Measurements from ENCODE around the gene PARD3. TPM values are rescaled to one million over a fixed set of nuclear protein-coding genes. Genes with fewer than 3 reads are reported as not detected.

PARD3 gene
- polyA plus RNA-seq, 3 donors: 0.51 TPM; not detected in 2

GRCh38 chr10:34728361-34728760 lies 86.7 kb downstream of the PARD3 start:
- Mint-ChIP-seq H3K4me3 (no peak overlapping the region), H3K27me3 (ENCODE audit: low read depth in 3 of 3) (peaks cover 34 to 54% (median 42%) of the 10 kb centered on the region in 3 donors), H3K36me3 (no peaks in the 10 kb centered on the region), H3K4me1 (no peaks in the 10 kb centered on the region), H3K27ac (no peak overlapping the region), H3K9me3 (peaks cover 0 to 4% (median 0%) of the 10 kb centered on the region in 7 donors)
- no peaks in the 10 kb centered on the region for H3K79me2 ChIP-seq (ENCODE audit: insufficient read depth, low read length)
- intact Hi-C loops (cut with micrococcal nuclease): no loop called here
- no peak overlapping the region for H2AFZ ChIP-seq (ENCODE audit: insufficient read depth, low read depth, low read length, poor library complexity, severe bottlenecking)
- H3K27me3 ChIP-seq (ENCODE audit: control insufficient read depth in 2 of 2, insufficient read depth in 2 of 2, low read length in 2 of 2): peaks cover 8 to 13% of the 10 kb centered on the region in 2 donors
- H3K9ac ChIP-seq (ENCODE audit: insufficient read depth, low read length, poor library complexity, severe bottlenecking): no peak overlapping the region
- no peaks in the 10 kb centered on the region for H3K4me1 ChIP-seq (ENCODE audit: control insufficient read depth in 1 of 2, insufficient read depth in 2 of 2, low read length in 2 of 2)
- no CpG with 5 or more reads among the region's 1 CpG for WGBS (ENCODE audit: insufficient coverage)
- H3K4me2 ChIP-seq (replicated peaks; ENCODE audit: extremely low read depth, low read length, poor library complexity, severe bottlenecking): no peak overlapping the region
- H3K9me3 ChIP-seq (replicated peaks in 1 of 2; ENCODE audit: control insufficient read depth in 1 of 2, insufficient read depth in 1 of 2, low read length in 2 of 2): no peaks in the 10 kb centered on the region
- no peak for DNase-seq
- H3K4me3 ChIP-seq (replicated peaks in 1 of 3; ENCODE audit: low read depth in 2 of 3, low read length in 3 of 3): no peak overlapping the region
- H4K20me1 ChIP-seq (ENCODE audit: insufficient read depth, low read length): no peaks in the 10 kb centered on the region
- no peak overlapping the region for H3K27ac ChIP-seq (ENCODE audit: low read depth in 1 of 2, low read length in 2 of 2)
- TF ChIP-seq CTCF (IDR thresholded peaks at IDR 0.05): no peak
- no peaks in the 10 kb centered on the region for H3K36me3 ChIP-seq (replicated peaks in 1 of 2; ENCODE audit: control insufficient read depth in 1 of 2, insufficient read depth in 2 of 2, low read length in 2 of 2)

DNA sequence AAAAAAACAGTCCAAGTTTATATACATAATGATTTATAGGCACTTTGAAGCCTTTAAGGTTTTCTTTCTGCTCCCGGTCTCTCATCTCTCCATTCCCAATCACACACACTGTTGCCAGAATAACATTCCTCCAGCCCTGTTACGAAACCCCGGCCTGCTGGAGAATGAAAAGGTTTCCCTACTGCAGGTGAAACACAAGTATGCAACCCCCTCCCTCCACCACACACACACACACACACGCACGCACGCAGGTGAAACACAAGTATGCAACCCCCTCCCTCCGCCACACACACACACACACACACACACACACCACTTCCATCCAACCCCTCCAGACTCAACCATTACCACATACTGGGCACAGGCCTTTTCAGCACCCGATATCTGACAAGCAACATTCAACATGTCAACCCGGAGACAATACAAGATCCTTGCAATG lies 87.5 kb downstream of the PARD3 start:
- H3K4me2 ChIP-seq (replicated peaks; ENCODE audit: extremely low read depth, low read length, poor library complexity, severe bottlenecking): no peak overlapping the region
- H3K9me3 ChIP-seq (replicated peaks in 1 of 2; ENCODE audit: control insufficient read depth in 1 of 2, insufficient read depth in 1 of 2, low read length in 2 of 2): no peaks in the 10 kb centered on the region
- H3K9ac ChIP-seq (ENCODE audit: insufficient read depth, low read length, poor library complexity, severe bottlenecking): no peak overlapping the region
- peak overlapping the region in 1 of 2 donors; percentile 15 for H3K4me3 Mint-ChIP-seq
- no peaks in the 10 kb centered on the region for H3K36me3 Mint-ChIP-seq
- H3K27me3 Mint-ChIP-seq (ENCODE audit: low read depth in 3 of 3): peaks cover 34 to 57% (median 48%) of the 10 kb centered on the region in 3 donors
- no peaks in the 10 kb centered on the region for H3K79me2 ChIP-seq (ENCODE audit: insufficient read depth, low read length)
- no peaks in the 10 kb centered on the region for H3K4me1 ChIP-seq (ENCODE audit: control insufficient read depth in 1 of 2, insufficient read depth in 2 of 2, low read length in 2 of 2)
- intact Hi-C loops (cut with micrococcal nuclease): no loop called here
- H3K36me3 ChIP-seq (replicated peaks in 1 of 2; ENCODE audit: control insufficient read depth in 1 of 2, insufficient read depth in 2 of 2, low read length in 2 of 2): no peaks in the 10 kb centered on the region
- peaks cover 13 to 14% of the 10 kb centered on the region in 2 donors for H3K27me3 ChIP-seq (ENCODE audit: control insufficient read depth in 2 of 2, insufficient read depth in 2 of 2, low read length in 2 of 2)
- H3K27ac Mint-ChIP-seq: no peak overlapping the region
- H2AFZ ChIP-seq (ENCODE audit: insufficient read depth, low read depth, low read length, poor library complexity, severe bottlenecking): no peak overlapping the region
- whole genome bisulfite sequencing (ENCODE audit: insufficient coverage): 86% methylated on average over 6 of the region's 9 CpGs
- peaks cover 0 to 4% (median 0%) of the 10 kb centered on the region in 7 donors for H3K9me3 Mint-ChIP-seq
- no peak for TF ChIP-seq CTCF (IDR thresholded peaks at IDR 0.05)
- H3K27ac ChIP-seq (ENCODE audit: low read depth in 1 of 2, low read length in 2 of 2): no peak overlapping the region
- H3K4me3 ChIP-seq (replicated peaks in 1 of 3; ENCODE audit: low read depth in 2 of 3, low read length in 3 of 3): no peak overlapping the region
- H3K4me1 Mint-ChIP-seq: no peaks in the 10 kb centered on the region
- no peak for DNase-seq
- H4K20me1 ChIP-seq (ENCODE audit: insufficient read depth, low read length): no peaks in the 10 kb centered on the region

Data from CD14-positive monocyte (primary cell).